ENCODE measurements around the gene SH3RF3.

Gene SH3RF3

DNA sequence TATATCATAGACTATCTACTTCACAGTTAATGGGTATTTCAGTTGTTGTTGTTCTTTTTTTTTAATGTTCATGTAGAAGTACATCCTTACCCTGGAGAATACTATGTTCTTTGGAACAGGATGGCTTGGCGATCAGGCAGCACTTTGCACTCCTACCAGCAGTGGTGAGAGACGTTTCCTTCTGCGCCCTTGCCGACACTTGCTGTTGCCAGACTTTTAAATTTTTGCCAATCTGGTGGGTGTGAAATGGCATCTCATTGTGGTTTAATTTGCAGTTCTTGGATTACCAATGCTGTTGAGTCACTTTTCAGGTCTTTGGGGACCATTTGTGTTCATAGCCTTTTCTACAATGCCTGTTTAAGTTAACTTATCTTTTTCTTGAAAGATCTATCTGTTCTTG, 197.3 kb downstream of the SH3RF3 start:
- Histone ChIP-seq H3K4me2 (no peak overlapping the region), H3K9ac (no peak overlapping the region), H3K27me3 (ENCODE audit: insufficient read depth, low read depth) (no peaks in the 10 kb centered on the region), H3K79me2 (ENCODE audit: insufficient read depth, low read depth) (no peaks in the 10 kb centered on the region), H4K20me1 (ENCODE audit: insufficient read depth) (no peaks in the 10 kb centered on the region; the same call in 1 of the 2 replicates), H3K4me3 (IDR thresholded peaks at IDR 0.05; ENCODE audit: insufficient read depth, low read depth, low read length) (no peak overlapping the region), H3K4me1 (ENCODE audit: low read depth, poor library complexity, severe bottlenecking) (no peaks in the 10 kb centered on the region), H3K27ac (no peak overlapping the region), H3K36me3 (ENCODE audit: insufficient read depth) (no peaks in the 10 kb centered on the region), H2AFZ (ENCODE audit: low read depth) (no peak overlapping the region)
- TF ChIP-seq, protein P1, sequence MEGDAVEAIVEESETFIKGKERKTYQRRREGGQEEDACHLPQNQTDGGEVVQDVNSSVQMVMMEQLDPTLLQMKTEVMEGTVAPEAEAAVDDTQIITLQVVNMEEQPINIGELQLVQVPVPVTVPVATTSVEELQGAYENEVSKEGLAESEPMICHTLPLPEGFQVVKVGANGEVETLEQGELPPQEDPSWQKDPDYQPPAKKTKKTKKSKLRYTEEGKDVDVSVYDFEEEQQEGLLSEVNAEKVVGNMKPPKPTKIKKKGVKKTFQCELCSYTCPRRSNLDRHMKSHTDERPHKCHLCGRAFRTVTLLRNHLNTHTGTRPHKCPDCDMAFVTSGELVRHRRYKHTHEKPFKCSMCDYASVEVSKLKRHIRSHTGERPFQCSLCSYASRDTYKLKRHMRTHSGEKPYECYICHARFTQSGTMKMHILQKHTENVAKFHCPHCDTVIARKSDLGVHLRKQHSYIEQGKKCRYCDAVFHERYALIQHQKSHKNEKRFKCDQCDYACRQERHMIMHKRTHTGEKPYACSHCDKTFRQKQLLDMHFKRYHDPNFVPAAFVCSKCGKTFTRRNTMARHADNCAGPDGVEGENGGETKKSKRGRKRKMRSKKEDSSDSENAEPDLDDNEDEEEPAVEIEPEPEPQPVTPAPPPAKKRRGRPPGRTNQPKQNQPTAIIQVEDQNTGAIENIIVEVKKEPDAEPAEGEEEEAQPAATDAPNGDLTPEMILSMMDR (conservative IDR thresholded peaks at IDR 0.05; ENCODE audit: low read depth, low read length): no peak

DNA sequence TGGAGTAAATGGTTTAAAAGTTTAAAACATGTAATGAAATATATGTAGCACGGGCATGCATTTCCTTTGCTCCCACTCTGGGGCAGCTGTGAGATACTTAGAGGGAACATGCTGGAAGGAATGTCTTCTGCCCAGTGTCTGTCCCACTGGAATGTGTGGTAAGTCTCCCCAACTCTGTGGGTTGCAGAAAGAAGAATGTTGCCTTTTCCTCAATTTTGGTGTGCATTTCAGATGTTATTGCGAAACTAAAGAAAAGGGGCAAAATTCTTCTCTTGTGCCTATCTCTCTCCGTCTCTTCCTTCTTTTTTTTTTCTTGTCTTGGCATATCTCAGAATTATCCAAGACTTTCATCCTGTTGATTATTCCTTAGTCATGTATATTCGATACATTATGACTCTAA, 201.1 kb downstream of the SH3RF3 start:
- H3K4me2 ChIP-seq: no peak overlapping the region

DNA sequence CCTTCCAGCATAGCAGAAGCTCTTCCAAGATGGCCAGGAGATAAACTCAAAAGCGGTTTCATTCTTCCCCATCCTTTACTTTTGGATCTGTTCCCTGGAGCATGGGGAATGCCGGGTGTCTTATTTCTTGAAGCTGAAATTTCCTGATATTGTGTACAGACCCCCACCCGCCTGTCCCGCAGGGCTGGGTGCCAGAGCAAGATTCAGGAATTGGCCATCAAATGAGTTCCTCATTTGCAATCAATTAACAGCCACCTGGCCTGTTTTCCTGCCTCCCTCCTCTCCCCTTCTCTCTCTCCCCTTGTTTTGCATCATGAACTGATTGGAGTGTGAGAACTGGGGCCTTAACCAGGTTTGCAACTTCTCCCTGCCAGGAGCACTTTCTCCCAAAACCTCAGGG, 202.1 kb downstream of the SH3RF3 start:
- H3K36me3 ChIP-seq (ENCODE audit: insufficient read depth): no peaks in the 10 kb centered on the region
- H3K79me2 ChIP-seq (ENCODE audit: insufficient read depth, low read depth): no peaks in the 10 kb centered on the region
- H3K4me3 ChIP-seq (IDR thresholded peaks at IDR 0.05; ENCODE audit: insufficient read depth, low read depth, low read length): no peak overlapping the region
- H3K27me3 ChIP-seq (ENCODE audit: insufficient read depth, low read depth): no peaks in the 10 kb centered on the region
- no peaks in the 10 kb centered on the region for H3K4me1 ChIP-seq (ENCODE audit: low read depth, poor library complexity, severe bottlenecking)
- no peak overlapping the region for H3K4me2 ChIP-seq
- no peak overlapping the region for H2AFZ ChIP-seq (ENCODE audit: low read depth)
- no peak overlapping the region for H3K27ac ChIP-seq
- no peak overlapping the region for H3K9ac ChIP-seq
- no peaks in the 10 kb centered on the region for H4K20me1 ChIP-seq (ENCODE audit: insufficient read depth)
- TF ChIP-seq, protein P1 (conservative IDR thresholded peaks at IDR 0.05; ENCODE audit: low read depth, low read length): no peak

More for the DNA sequence above, 201.1 kb downstream of the SH3RF3 start:
- no peaks in the 10 kb centered on the region for H3K27me3 ChIP-seq (ENCODE audit: insufficient read depth, low read depth)
- H3K9ac ChIP-seq: no peak overlapping the region
- H3K4me3 ChIP-seq (IDR thresholded peaks at IDR 0.05; ENCODE audit: insufficient read depth, low read depth, low read length): no peak overlapping the region
- H3K4me1 ChIP-seq (ENCODE audit: low read depth, poor library complexity, severe bottlenecking): no peaks in the 10 kb centered on the region
- H2AFZ ChIP-seq (ENCODE audit: low read depth): no peak overlapping the region
- TF ChIP-seq, protein P1 (conservative IDR thresholded peaks at IDR 0.05; ENCODE audit: low read depth, low read length): no peak
- no peaks in the 10 kb centered on the region for H4K20me1 ChIP-seq (ENCODE audit: insufficient read depth)
- H3K36me3 ChIP-seq (ENCODE audit: insufficient read depth): no peaks in the 10 kb centered on the region
- no peak overlapping the region for H3K27ac ChIP-seq
- H3K79me2 ChIP-seq (ENCODE audit: insufficient read depth, low read depth): no peaks in the 10 kb centered on the region

DNA sequence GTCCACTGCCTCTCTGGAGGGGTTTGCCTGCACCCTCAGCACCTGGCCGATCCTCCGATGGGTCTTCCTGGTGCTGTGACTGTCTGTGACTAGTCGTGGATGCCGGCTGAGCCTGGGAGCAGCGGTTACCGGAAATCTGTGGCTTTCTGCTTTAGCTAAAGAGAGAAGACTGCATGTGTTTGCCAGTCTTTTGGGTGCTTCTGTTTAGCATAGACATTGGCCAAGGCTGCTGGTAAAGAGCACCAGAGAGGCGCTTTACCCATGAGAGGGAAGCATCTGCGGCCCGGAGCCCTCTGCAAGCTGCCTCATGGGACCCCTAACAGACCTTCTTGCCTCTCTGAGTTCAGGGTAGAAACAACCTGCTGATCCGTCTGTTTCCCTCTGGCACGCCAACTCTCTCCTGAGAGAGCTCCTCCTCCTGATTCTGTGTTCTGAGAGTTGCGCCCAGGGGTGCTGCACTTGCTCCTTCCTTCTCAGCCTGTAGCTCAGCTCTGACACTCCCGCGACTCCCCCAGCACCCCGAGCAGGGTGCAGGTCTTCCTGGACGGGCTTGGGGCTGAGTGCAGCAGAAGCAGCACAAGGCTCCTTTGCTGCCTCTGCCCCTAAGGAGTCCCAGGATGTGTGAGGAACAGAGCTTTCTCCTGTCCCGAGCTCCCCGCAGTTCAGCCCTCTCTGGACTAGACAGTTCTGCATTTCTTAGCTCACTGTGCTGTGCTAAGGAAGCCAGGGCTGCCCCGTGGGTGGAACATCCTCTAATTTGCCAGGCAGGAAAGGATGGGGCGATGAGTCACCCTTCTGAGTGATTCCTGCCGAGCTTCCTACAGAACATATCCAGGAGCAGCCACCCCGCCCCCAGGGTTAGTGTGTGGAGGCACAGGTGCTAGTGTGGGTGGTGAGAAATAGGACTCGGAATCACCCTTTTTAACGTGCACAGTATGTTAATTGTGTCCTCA, 203.2 kb downstream of the SH3RF3 start:
- no peak overlapping the region for H3K9ac ChIP-seq
- H4K20me1 ChIP-seq (ENCODE audit: insufficient read depth): no peaks in the 10 kb centered on the region
- TF ChIP-seq, protein P1 (conservative IDR thresholded peaks at IDR 0.05; ENCODE audit: low read depth, low read length): no peak
- no peaks in the 10 kb centered on the region for H3K79me2 ChIP-seq (ENCODE audit: insufficient read depth, low read depth)
- H2AFZ ChIP-seq (ENCODE audit: low read depth): no peak overlapping the region
- H3K36me3 ChIP-seq (ENCODE audit: insufficient read depth): no peaks in the 10 kb centered on the region
- no peaks in the 10 kb centered on the region for H3K4me1 ChIP-seq (ENCODE audit: low read depth, poor library complexity, severe bottlenecking)
- no peak overlapping the region for H3K4me3 ChIP-seq (IDR thresholded peaks at IDR 0.05; ENCODE audit: insufficient read depth, low read depth, low read length)
- no peaks in the 10 kb centered on the region for H3K27me3 ChIP-seq (ENCODE audit: insufficient read depth, low read depth)
- H3K27ac ChIP-seq: no peak overlapping the region
- H3K4me2 ChIP-seq: no peak overlapping the region

All from KMS-11 (cell line).